NCI-H1092 treated with DMSO at 0.1 percent for 48 hours (cell line): ENCODE measurements around the gene ABCG5.

ENCODE experiments used
- DNase-seq: peaks from one replicate; lab custom pipeline; 2025; lab: John Stamatoyannopoulos, UW

ABCG5 gene

GRCh38 chr2:43838560-43839267 lies at the start of gene ABCG5, which contains the start of gene ABCG8:
Gene ABCG5, minus strand, starts transcription at chr2:43838839. Its CDS starts 160 bp downstream, at chr2:43838679.
Gene ABCG8, plus strand, starts transcription at chr2:43838971. Its CDS starts 83 bp downstream, at chr2:43839054.
- DNase-seq = no peak

- DNase-seq = no peak
These were observed 48.5 kb upstream of the ABCG5 start for GRCh38 chr2:43887176-43887575.

GRCh38 chr2:43885132-43885632 lies 46.5 kb upstream of the ABCG5 start:
- no peak for DNase-seq

- DNase-seq = no peak
These were observed 46.0 kb upstream of the ABCG5 start for GRCh38 chr2:43884689-43885088.

GRCh38 chr2:43882312-43882711 lies 43.7 kb upstream of the ABCG5 start:
- DNase-seq = no peak

- DNase-seq = no peak
These were observed 42.3 kb upstream of the ABCG5 start for GRCh38 chr2:43880952-43881351.

GRCh38 chr2:43880471-43880870 lies 41.8 kb upstream of the ABCG5 start:
- DNase-seq = no peak

- no peak for DNase-seq
These were observed 40.6 kb upstream of the ABCG5 start for GRCh38 chr2:43879261-43879660.

- DNase-seq = peak; percentile 63
These were observed 39.3 kb upstream of the ABCG5 start for GRCh38 chr2:43877782-43878464.

- no peak for DNase-seq
These were observed 36.3 kb upstream of the ABCG5 start for GRCh38 chr2:43874776-43875451.

GRCh38 chr2:43872151-43872550 lies 33.5 kb upstream of the ABCG5 start:
- no peak for DNase-seq

GRCh38 chr2:43855292-43855691 lies 16.7 kb upstream of the ABCG5 start:
- DNase-seq = no peak

- no peak for DNase-seq
These were observed 16.0 kb upstream of the ABCG5 start for GRCh38 chr2:43854671-43855070.

GRCh38 chr2:43853141-43854081 lies 14.8 kb upstream of the ABCG5 start:
- DNase-seq = no peak

GRCh38 chr2:43852196-43852730 lies 13.6 kb upstream of the ABCG5 start:
- DNase-seq = no peak

GRCh38 chr2:43851011-43851980 lies 12.7 kb upstream of the ABCG5 start:
- DNase-seq = no peak

GRCh38 chr2:43848214-43848613 lies 9.6 kb upstream of the ABCG5 start:
- no peak for DNase-seq

- DNase-seq = no peak
These were observed 7.6 kb upstream of the ABCG5 start for GRCh38 chr2:43846140-43846793.

- no peak for DNase-seq
These were observed 6.5 kb upstream of the ABCG5 start for GRCh38 chr2:43845181-43845580.

- DNase-seq = no peak
These were observed 4.2 kb upstream of the ABCG5 start for GRCh38 chr2:43842866-43843226.
